NCI-H1048 (cell line): ENCODE results near the gene ARHGEF25.
A peak's percentile ranks its signal among the peaks of the same experiment; 100 is the strongest.
"Not testable (repeated sequence)": the region's sequence is repeated elsewhere in the genome, so short reads cannot be mapped to it uniquely, and the experiment has no call there.

Experiments used
- DNase-seq: peaks from one replicate; lab custom pipeline; 2025; lab: John Stamatoyannopoulos, UW

The ARHGEF25 gene

GRCh38 chr12:57586128-57586527 is 25.1 kb upstream of the ARHGEF25 start:
- DNase-seq, result no peak

- no peak for DNase-seq
These were observed 24.3 kb upstream of the ARHGEF25 start for GRCh38 chr12:57586832-57587429.

- DNase-seq, result not testable (repeated sequence)
These were observed 22.2 kb upstream of the ARHGEF25 start for GRCh38 chr12:57588951-57589610.

- no peak for DNase-seq
These were observed 20.8 kb upstream of the ARHGEF25 start for GRCh38 chr12:57590479-57590863.

GRCh38 chr12:57590864-57591781 is 20.1 kb upstream of the ARHGEF25 start, which contains the start of gene PIP4K2C:
TSS of gene PIP4K2C (plus strand) at chr12:57591192. CDS start at chr12:57591290, 98 bp downstream.
- DNase-seq, result peak; percentile 74

GRCh38 chr12:57591782-57592325 is 19.4 kb upstream of the ARHGEF25 start:
- DNase-seq, result no peak

- DNase-seq, result no peak
These were observed 18.6 kb upstream of the ARHGEF25 start for GRCh38 chr12:57592551-57593165.

- no peak for DNase-seq
These were observed 18.0 kb upstream of the ARHGEF25 start for GRCh38 chr12:57593187-57593586.

- DNase-seq, result no peak
These were observed 10.8 kb upstream of the ARHGEF25 start for GRCh38 chr12:57600395-57600794.

GRCh38 chr12:57602544-57602943 is 8.7 kb upstream of the ARHGEF25 start:
- no peak for DNase-seq

- no peak for DNase-seq
These were observed 7.9 kb upstream of the ARHGEF25 start for GRCh38 chr12:57603324-57603723.

- DNase-seq, result no peak
These were observed 7.3 kb upstream of the ARHGEF25 start for GRCh38 chr12:57603815-57604453.

GRCh38 chr12:57604454-57604991 is 6.7 kb upstream of the ARHGEF25 start, which contains the start of gene DTX3:
TSS of gene DTX3 (plus strand) at chr12:57604824. CDS start at chr12:57606518, 1,694 bp downstream.
- DNase-seq, result no peak

- DNase-seq, result no peak
These were observed 6.0 kb upstream of the ARHGEF25 start for GRCh38 chr12:57604992-57605810.

GRCh38 chr12:57605811-57606311 is 5.4 kb upstream of the ARHGEF25 start:
- no peak for DNase-seq

- no peak for DNase-seq
These were observed 4.8 kb upstream of the ARHGEF25 start for GRCh38 chr12:57606399-57606798.

GRCh38 chr12:57606821-57607220 is 4.4 kb upstream of the ARHGEF25 start:
- no peak for DNase-seq

- no peak for DNase-seq
These were observed 3.1 kb upstream of the ARHGEF25 start for GRCh38 chr12:57607958-57608663.

GRCh38 chr12:57609101-57609780 is 2.0 kb upstream of the ARHGEF25 start:
- no peak for DNase-seq
